ENCODE data around the gene SEMA3E.

The SEMA3E gene

DNA sequence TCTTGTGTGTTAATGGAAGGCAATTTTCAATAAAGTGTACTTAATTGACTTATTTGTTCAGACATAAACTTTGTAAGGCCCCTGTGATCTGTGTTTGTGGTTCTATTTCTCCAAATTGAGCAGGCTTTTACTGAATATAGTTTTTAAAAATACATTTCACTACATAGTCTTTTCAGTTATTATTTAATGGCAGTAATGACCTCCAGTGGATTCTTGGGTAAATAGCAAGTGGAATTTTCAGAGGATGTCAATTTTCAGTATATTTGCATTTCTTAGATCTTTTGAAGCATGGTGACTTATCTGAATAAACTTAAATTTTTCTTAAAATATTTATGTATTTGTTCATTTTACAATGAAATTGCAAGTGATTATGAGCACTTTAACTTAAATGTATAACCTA is 283.2 kb downstream of the SEMA3E start:
- H3K27ac ChIP-seq, result no peak overlapping the region
- no peak overlapping the region for H3K4me3 ChIP-seq
- no peak for TF ChIP-seq Cebpa-rat (IDR thresholded peaks at IDR 0.05)
- H4K20me1 ChIP-seq, result no peaks in the 10 kb centered on the region
- H3K4me2 ChIP-seq, result no peak overlapping the region
- no peak overlapping the region for H3K9ac ChIP-seq
- H3K9me3 ChIP-seq (replicated peaks in 1 of 11), result no peaks in the 10 kb centered on the region
- H3K27me3 ChIP-seq, result no peaks in the 10 kb centered on the region
- H3K36me3 ChIP-seq, result no peaks in the 10 kb centered on the region
- no peaks in the 10 kb centered on the region for H3K4me1 ChIP-seq

DNA sequence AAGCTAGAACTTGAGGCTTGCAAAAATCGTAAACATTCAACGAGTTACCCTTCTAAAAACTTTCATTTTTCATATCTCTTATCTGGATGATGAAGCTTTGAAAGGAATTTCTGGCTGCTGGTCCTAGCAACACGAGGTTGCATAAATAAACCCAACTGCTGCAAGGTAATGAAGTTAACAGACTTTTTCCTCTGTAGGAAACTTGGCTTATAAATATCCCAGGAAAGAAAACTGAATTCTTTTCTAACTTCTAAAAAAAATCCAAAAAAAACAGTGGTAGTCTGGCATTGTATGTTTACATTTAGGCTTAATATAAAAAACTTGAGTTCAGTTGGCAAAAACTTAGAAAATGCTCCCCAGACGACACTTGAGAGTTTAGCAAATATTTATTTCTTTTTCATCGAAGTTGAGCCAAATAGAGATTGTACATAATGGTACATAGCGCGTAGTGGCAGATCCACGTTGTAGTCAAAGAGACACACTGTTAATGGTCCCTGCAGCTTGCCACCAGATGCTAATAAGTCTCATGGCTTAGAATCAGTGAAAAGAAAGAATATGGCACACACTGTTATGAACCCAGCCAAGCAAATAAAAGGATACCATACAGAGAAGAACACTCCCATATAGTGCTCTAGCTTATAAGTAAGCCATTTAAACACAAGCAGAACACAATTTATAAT is 285.9 kb downstream of the SEMA3E start:
- TF ChIP-seq Cebpa-rat (IDR thresholded peaks at IDR 0.05), result no peak
- no peaks in the 10 kb centered on the region for H3K27me3 ChIP-seq
- no peaks in the 10 kb centered on the region for H3K9me3 ChIP-seq (replicated peaks in 1 of 11)
- no peak overlapping the region for H3K4me3 ChIP-seq
- no peaks in the 10 kb centered on the region for H3K36me3 ChIP-seq
- no peak overlapping the region for H3K9ac ChIP-seq
- H3K4me2 ChIP-seq, result no peak overlapping the region
- H3K4me1 ChIP-seq, result no peaks in the 10 kb centered on the region
- H3K27ac ChIP-seq, result no peak overlapping the region
- H4K20me1 ChIP-seq, result no peaks in the 10 kb centered on the region

DNA sequence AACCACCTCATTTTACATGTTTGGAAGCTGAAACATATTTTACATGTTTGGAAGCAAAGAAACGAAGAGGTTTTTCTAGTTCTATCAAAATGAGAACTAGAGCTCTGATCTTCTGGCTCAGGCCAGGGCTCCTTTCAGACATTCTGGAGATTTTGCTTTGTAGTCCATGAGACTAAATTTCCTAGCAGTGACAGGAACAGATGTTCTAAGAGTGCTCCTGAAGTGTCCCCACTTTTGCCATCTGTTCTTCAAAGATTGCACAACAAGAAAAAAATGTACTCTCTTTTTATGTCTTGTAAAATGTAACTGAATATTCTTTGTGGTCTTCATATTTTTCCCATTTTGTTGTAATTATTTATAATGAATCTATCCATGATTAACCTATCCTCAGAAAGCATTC is 289.8 kb downstream of the SEMA3E start:
- Histone ChIP-seq H3K36me3 (no peaks in the 10 kb centered on the region), H3K9me3 (replicated peaks in 1 of 11) (no peaks in the 10 kb centered on the region), H3K4me2 (no peak overlapping the region), H3K27me3 (no peaks in the 10 kb centered on the region), H3K4me1 (no peaks in the 10 kb centered on the region), H3K4me3 (no peak overlapping the region), H3K9ac (no peak overlapping the region), H3K27ac (no peak overlapping the region), H4K20me1 (no peaks in the 10 kb centered on the region)
- TF ChIP-seq Cebpa-rat (IDR thresholded peaks at IDR 0.05), result no peak; a peak in 1 of 22 replicates

DNA sequence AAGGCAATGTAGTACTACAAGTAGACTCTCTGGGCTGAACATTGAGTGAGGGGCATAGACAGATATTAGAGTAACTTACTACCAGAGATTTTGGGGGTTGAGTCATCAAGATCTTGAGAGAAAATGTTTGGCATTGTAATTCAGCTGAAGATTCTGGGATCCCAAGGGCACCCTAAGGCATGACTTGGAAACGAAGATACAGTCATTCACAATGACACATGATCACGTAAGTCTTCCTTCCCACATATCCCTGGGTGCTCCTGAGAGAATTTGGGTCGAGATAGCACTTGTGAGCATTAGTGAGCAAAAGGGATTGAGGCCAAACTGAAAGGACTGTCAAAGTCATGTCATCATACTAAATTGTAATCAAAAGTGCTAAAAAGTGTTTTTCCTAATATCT is 293.8 kb downstream of the SEMA3E start:
- Histone ChIP-seq H3K9me3 (replicated peaks in 1 of 11) (no peaks in the 10 kb centered on the region), H3K4me3 (no peak overlapping the region), H3K4me1 (no peaks in the 10 kb centered on the region), H3K9ac (no peak overlapping the region), H3K27me3 (no peaks in the 10 kb centered on the region), H3K4me2 (no peak overlapping the region), H4K20me1 (no peaks in the 10 kb centered on the region), H3K27ac (no peak overlapping the region), H3K36me3 (no peaks in the 10 kb centered on the region)
- TF ChIP-seq Cebpa-rat (IDR thresholded peaks at IDR 0.05), result no peak

DNA sequence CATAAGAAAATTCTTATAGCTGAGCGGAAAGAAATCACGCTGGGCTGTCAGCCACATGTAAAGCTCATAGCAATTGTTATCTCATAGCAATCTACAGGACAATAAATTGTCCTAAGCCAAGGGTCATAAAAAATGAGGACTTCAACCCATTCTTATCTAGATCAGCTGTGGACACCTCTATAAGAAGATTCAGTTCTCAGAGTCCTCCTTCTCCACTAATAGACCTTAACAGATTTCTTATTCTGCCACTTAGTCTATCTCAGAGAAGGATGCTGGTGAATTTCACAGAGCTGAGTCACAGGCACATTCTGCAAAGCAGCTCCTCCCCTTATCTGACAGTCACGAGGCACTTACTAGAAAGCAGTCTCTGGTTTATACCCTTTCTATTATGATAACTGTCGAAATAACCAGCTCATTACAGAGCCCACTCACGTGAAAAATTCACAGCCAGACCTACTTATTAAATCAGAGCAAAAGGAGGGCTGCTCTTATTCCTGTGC is 300.9 kb downstream of the SEMA3E start:
- H3K27me3 ChIP-seq, result no peaks in the 10 kb centered on the region
- H3K27ac ChIP-seq, result no peak overlapping the region
- no peak overlapping the region for H3K4me2 ChIP-seq

GRCh38 chr7:83339907-83340306 is 309.0 kb downstream of the SEMA3E start:
- Histone ChIP-seq H3K36me3 (no peaks in the 10 kb centered on the region), H3K4me2 (no peak overlapping the region), H4K20me1 (no peaks in the 10 kb centered on the region), H3K9ac (no peak overlapping the region), H3K9me3 (replicated peaks in 1 of 11) (no peaks in the 10 kb centered on the region), H3K27me3 (no peaks in the 10 kb centered on the region), H3K4me1 (no peaks in the 10 kb centered on the region), H3K27ac (no peak overlapping the region), H3K4me3 (no peak overlapping the region)
- no peak for TF ChIP-seq Cebpa-rat (IDR thresholded peaks at IDR 0.05)

More for the DNA sequence above, 300.9 kb downstream of the SEMA3E start:
- H3K4me3 ChIP-seq, result no peak overlapping the region
- no peak overlapping the region for H3K9ac ChIP-seq
- no peak for TF ChIP-seq Cebpa-rat (IDR thresholded peaks at IDR 0.05)
- H3K4me1 ChIP-seq, result no peaks in the 10 kb centered on the region
- H4K20me1 ChIP-seq, result no peaks in the 10 kb centered on the region
- H3K9me3 ChIP-seq (replicated peaks in 1 of 11), result no peaks in the 10 kb centered on the region
- no peaks in the 10 kb centered on the region for H3K36me3 ChIP-seq

GRCh38 chr7:83338277-83338950 is 310.5 kb downstream of the SEMA3E start:
- no peaks in the 10 kb centered on the region for H3K36me3 ChIP-seq

DNA sequence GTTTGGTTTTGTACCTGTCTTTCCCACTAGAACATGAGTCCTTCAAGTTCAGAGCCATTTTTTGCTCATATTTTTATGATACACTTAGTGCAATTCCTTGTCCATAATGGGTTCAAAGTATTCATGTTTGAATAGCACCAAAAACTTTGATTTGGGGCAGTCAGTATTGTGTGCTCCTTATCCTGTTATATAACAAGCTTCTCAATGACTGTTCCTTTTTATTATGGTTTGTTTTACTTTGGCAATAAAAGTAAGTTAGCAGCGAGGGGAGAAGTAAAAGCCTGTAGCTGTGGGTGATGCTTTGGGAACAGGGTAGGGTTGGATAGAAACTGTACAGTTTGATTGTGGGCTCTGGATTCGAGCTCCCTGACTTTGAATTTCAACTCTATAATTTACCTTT is 311.9 kb downstream of the SEMA3E start:
- TF ChIP-seq Cebpa-rat (IDR thresholded peaks at IDR 0.05), result no peak
- H3K27ac ChIP-seq, result no peak overlapping the region
- no peaks in the 10 kb centered on the region for H3K4me1 ChIP-seq
- H3K27me3 ChIP-seq, result no peaks in the 10 kb centered on the region
- no peaks in the 10 kb centered on the region for H4K20me1 ChIP-seq
- no peaks in the 10 kb centered on the region for H3K9me3 ChIP-seq (replicated peaks in 1 of 11)
- H3K9ac ChIP-seq, result no peak overlapping the region
- no peak overlapping the region for H3K4me3 ChIP-seq
- H3K36me3 ChIP-seq, result no peaks in the 10 kb centered on the region
- H3K4me2 ChIP-seq, result no peak overlapping the region

More at GRCh38 chr7:83338277-83338950, 310.5 kb downstream of the SEMA3E start:
- Histone ChIP-seq H4K20me1 (no peaks in the 10 kb centered on the region), H3K9ac (no peak overlapping the region), H3K4me3 (no peak overlapping the region), H3K4me2 (no peak overlapping the region), H3K27ac (no peak overlapping the region), H3K27me3 (no peaks in the 10 kb centered on the region), H3K9me3 (replicated peaks in 1 of 11) (no peaks in the 10 kb centered on the region), H3K4me1 (no peaks in the 10 kb centered on the region)
- TF ChIP-seq Cebpa-rat (IDR thresholded peaks at IDR 0.05), result no peak

DNA sequence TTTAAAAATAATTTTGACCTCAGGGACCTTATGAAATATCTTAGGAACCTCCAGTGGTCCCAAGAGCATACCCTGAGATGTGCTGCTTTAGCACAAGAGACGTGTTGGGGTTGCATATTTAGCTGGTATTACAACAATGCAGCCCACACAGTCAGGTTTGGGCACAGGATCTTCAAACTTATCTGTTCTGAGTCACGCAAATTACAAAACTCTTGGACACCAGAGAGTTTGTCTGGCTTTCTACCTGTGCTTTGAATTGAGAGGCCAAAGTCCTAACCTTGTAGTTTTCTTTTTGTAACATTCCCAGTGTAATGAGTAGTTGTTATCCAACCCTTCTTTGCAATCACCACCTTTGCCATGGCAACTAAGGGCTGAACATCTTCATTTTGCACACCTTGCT is 322.7 kb downstream of the SEMA3E start:
- TF ChIP-seq Cebpa-rat (IDR thresholded peaks at IDR 0.05), result no peak
- H3K27ac ChIP-seq, result no peak overlapping the region
- H3K27me3 ChIP-seq, result no peaks in the 10 kb centered on the region

DNA sequence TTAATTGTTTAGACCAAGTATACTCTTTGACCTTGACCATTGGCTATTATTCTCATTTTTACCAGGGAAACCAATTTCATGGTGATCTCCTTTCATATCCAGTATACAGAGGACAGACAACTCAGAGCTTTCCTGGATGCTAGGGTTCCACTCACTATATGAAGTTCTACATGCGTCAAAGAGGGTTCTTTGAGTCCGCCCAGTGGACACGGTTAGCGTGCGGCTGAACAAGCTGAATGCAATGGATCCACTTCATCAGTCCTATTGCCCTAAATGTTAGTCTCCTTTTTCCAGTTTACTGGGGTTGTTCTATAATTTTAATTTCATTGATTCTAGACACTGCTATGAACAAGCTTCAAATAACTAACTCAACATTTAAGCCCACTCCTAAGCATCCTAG is 323.9 kb downstream of the SEMA3E start:
- Histone ChIP-seq H3K9ac (no peak overlapping the region), H3K27ac (no peak overlapping the region), H3K4me2 (no peak overlapping the region), H3K36me3 (no peaks in the 10 kb centered on the region), H3K9me3 (replicated peaks in 1 of 11) (no peaks in the 10 kb centered on the region), H3K4me3 (no peak overlapping the region), H3K4me1 (no peaks in the 10 kb centered on the region), H4K20me1 (no peaks in the 10 kb centered on the region), H3K27me3 (no peaks in the 10 kb centered on the region)
- TF ChIP-seq Cebpa-rat (IDR thresholded peaks at IDR 0.05), result no peak

More for the DNA sequence above, 322.7 kb downstream of the SEMA3E start:
- Histone ChIP-seq H3K9me3 (replicated peaks in 1 of 11) (no peaks in the 10 kb centered on the region), H4K20me1 (no peaks in the 10 kb centered on the region), H3K4me2 (no peak overlapping the region), H3K9ac (no peak overlapping the region), H3K4me3 (no peak overlapping the region), H3K4me1 (no peaks in the 10 kb centered on the region), H3K36me3 (no peaks in the 10 kb centered on the region)

Data from BLaER1 treated with 17β-estradiol and CSF1 and Interleukin-3, amounts not matched to agents 10 nM and 100 nM (cell line).